ENCODE data around the gene DHX34.

DNA sequence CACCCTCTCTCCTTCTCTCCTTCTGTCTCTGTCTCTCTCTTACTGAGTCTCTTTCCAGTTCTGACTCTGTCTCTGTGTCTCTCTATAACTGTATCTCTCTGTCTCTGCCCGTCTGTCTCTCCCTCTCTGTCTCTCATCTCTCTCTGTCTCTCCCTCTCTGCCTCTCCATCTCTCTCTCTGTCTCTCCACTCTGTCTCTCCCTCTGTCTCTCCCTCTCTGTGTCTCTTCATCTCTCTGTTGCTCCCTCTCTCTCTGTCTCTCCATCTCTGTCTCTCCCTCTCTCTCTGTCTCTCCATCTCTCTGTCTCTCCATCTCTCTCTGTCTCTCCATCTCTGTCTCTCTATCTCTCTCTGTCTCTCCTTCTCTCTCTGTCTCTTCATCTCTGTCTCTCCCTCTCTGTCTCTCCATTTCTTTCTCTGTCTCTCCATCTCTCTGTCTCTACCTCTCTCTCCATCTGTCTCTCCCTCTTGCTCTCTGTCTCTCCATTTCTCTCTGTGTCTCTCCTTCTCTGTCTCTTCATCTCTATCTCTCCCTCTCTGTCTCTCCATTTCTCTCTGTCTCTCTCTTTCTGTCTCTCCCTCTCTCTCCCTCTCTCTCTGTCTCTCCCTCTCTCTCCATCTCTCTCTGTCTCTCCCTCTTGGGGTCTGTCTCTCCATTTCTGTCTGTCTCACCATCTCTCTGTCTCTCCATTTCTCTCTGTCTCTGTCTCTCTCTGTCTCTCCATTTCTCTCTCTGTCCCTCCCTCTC, 73.5 kb downstream of the DHX34 start:
- TF ChIP-seq, protein P1, sequence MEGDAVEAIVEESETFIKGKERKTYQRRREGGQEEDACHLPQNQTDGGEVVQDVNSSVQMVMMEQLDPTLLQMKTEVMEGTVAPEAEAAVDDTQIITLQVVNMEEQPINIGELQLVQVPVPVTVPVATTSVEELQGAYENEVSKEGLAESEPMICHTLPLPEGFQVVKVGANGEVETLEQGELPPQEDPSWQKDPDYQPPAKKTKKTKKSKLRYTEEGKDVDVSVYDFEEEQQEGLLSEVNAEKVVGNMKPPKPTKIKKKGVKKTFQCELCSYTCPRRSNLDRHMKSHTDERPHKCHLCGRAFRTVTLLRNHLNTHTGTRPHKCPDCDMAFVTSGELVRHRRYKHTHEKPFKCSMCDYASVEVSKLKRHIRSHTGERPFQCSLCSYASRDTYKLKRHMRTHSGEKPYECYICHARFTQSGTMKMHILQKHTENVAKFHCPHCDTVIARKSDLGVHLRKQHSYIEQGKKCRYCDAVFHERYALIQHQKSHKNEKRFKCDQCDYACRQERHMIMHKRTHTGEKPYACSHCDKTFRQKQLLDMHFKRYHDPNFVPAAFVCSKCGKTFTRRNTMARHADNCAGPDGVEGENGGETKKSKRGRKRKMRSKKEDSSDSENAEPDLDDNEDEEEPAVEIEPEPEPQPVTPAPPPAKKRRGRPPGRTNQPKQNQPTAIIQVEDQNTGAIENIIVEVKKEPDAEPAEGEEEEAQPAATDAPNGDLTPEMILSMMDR (IDR thresholded peaks at IDR 0.05), result no peak
- TF ChIP-seq EP300 (IDR thresholded peaks at IDR 0.05) (no peak), POLR2A (IDR thresholded peaks at IDR 0.05) (no peak)

Data from ovary (tissue), 3 donors.